Endothelial cell of umbilical vein (primary cell): ENCODE data around the gene TAMM41.

Experiments used
- CTCF ChIP-seq, 2 donors: IDR thresholded peaks; 1 replicate in 1 of 2; 2 replicates in 1 of 2; pipeline ENCODE4 v1.5.1; 2011; ENCODE audit warnings: low read length in 2 of 2, mild to moderate bottlenecking in 2 of 2, moderate library complexity in 2 of 2, control low read depth in 1 of 2, inconsistent platforms in 1 of 2, low read depth in 1 of 2; ENCODE audit not compliant: insufficient read depth in 1 of 2; ENCODE audit errors: extremely low read depth in 1 of 2
- EZH2 ChIP-seq: IDR thresholded peaks from 2 replicates; pipeline ENCODE4 v1.6.1; 2012; ENCODE audit warnings: borderline replicate concordance, low read depth, mild to moderate bottlenecking, moderate library complexity, low read length, inconsistent platforms; ENCODE audit not compliant: severe bottlenecking
- GATA2 ChIP-seq: IDR thresholded peaks from 2 replicates; pipeline ENCODE4 v1.7.0; 2011; ENCODE audit warnings: low read depth, mild to moderate bottlenecking, moderate library complexity, mixed read lengths, low read length; ENCODE audit not compliant: insufficient read length, insufficient read depth
- JUN ChIP-seq: IDR thresholded peaks from 2 replicates; pipeline ENCODE4 v1.6.1; 2011; ENCODE audit warnings: borderline replicate concordance, low read depth; ENCODE audit not compliant: insufficient read length, insufficient read depth
- MYC ChIP-seq: IDR thresholded peaks from one replicate; pipeline ENCODE4 v1.6.1; 2011; ENCODE audit warnings: mild to moderate bottlenecking, low read depth, low read length
- POLR2A ChIP-seq: IDR thresholded peaks from 2 replicates; pipeline ENCODE4 v1.6.1; 2012; ENCODE audit warnings: low read depth, mild to moderate bottlenecking, control low read depth, low read length
- POLR2AphosphoS5 ChIP-seq: IDR thresholded peaks from 2 replicates; pipeline ENCODE4 v1.6.1; 2012; ENCODE audit warnings: low read depth, mild to moderate bottlenecking, control low read depth, low read length, moderate library complexity; ENCODE audit not compliant: insufficient read depth

- TF ChIP-seq EZH2, result no peak
- TF ChIP-seq CTCF (IDR thresholded peaks at IDR 0.05; ENCODE audit: extremely low read depth in 1 of 2, insufficient read depth in 1 of 2, low read depth in 1 of 2, low read length in 2 of 2), result no peak
- TF ChIP-seq POLR2A, result no peak
- no peak for TF ChIP-seq GATA2
- no peak for TF ChIP-seq JUN
- no peak for TF ChIP-seq MYC
- TF ChIP-seq POLR2AphosphoS5, result no peak
Measured at GRCh38 chr3:11807686-11808085, 39.0 kb downstream of the TAMM41 start.
